Measurements from ENCODE around the gene BRD9. TPM values are rescaled to one million over a fixed set of nuclear protein-coding genes. Genes with fewer than 3 reads are reported as not detected.

BRD9 gene
- total and polyA plus RNA-seq, 2 experiments from 2014 or later = 18.2 to 30.6 TPM

- TF ChIP-seq EZH2phosphoT487 (IDR thresholded peaks at IDR 0.05; ENCODE audit: insufficient read depth, low read depth) (no peak), EZH2 (IDR thresholded peaks at IDR 0.05; ENCODE audit: insufficient read depth, poor library complexity, severe bottlenecking) (no peak)
- H3K4me1 ChIP-seq (ENCODE audit: insufficient read depth) = no peaks in the 10 kb centered on the region
- no peak overlapping the region for H3K4me2 ChIP-seq (ENCODE audit: unreplicated experiment)
- no peaks in the 10 kb centered on the region for H3K79me2 ChIP-seq (ENCODE audit: insufficient read depth)
- H3K4me3 ChIP-seq = no peak overlapping the region
- no peak overlapping the region for H3K27ac ChIP-seq
- DNase-seq = no peak
- H3F3A ChIP-seq (ENCODE audit: insufficient read depth) = no peaks in the 10 kb centered on the region
- 80 to 83% methylated on average over 42 to 55 of the region's 55 CpGs for WGBS, 2 experiments (ENCODE audit: low coverage in 1 of 2, low lambda C conversion rate in 2 of 2, missing lambda C conversion rate in 2 of 2)
- H3K9ac ChIP-seq = no peak overlapping the region
- in situ Hi-C loops (cut with MboI) = no loop called here
- peaks cover 4% of the 10 kb centered on the region; the same call in 1 of the 2 replicates for H3K27me3 ChIP-seq (replicated peaks; ENCODE audit: insufficient read depth)
- H3K9me2 ChIP-seq (ENCODE audit: insufficient read depth) = no peaks in the 10 kb centered on the region
- H4K20me1 ChIP-seq (ENCODE audit: insufficient read depth) = no peaks in the 10 kb centered on the region
- no peaks in the 10 kb centered on the region for H3K36me3 ChIP-seq (ENCODE audit: low read depth)
- H2AFZ ChIP-seq = no peak overlapping the region
- H3K9me3 ChIP-seq (ENCODE audit: low read depth) = no peaks in the 10 kb centered on the region
Observed at GRCh38 chr5:852431-853401, 39.9 kb downstream of the BRD9 start.

- Histone ChIP-seq H4K20me1 (ENCODE audit: insufficient read depth) (no peaks in the 10 kb centered on the region), H3K27me3 (replicated peaks; ENCODE audit: insufficient read depth) (peaks cover 4% of the 10 kb centered on the region; the same call in 1 of the 2 replicates), H3K4me1 (ENCODE audit: insufficient read depth) (no peaks in the 10 kb centered on the region), H3K36me3 (ENCODE audit: low read depth) (no peaks in the 10 kb centered on the region), H3K9me3 (ENCODE audit: low read depth) (no peaks in the 10 kb centered on the region), H3K4me3 (no peak overlapping the region), H3K9ac (no peak overlapping the region), H3F3A (ENCODE audit: insufficient read depth) (no peaks in the 10 kb centered on the region), H3K9me2 (ENCODE audit: insufficient read depth) (no peaks in the 10 kb centered on the region), H2AFZ (no peak overlapping the region), H3K27ac (no peak overlapping the region), H3K79me2 (ENCODE audit: insufficient read depth) (no peaks in the 10 kb centered on the region), H3K4me2 (ENCODE audit: unreplicated experiment) (no peak overlapping the region)
- no peak for DNase-seq
- 3 to 5% methylated on average over 5 of the region's 5 CpGs for WGBS, 2 experiments (ENCODE audit: low coverage in 1 of 2, low lambda C conversion rate in 2 of 2, missing lambda C conversion rate in 2 of 2)
- in situ Hi-C loops (cut with MboI) = no loop called here
- TF ChIP-seq EZH2 (IDR thresholded peaks at IDR 0.05; ENCODE audit: insufficient read depth, poor library complexity, severe bottlenecking) (no peak), EZH2phosphoT487 (IDR thresholded peaks at IDR 0.05; ENCODE audit: insufficient read depth, low read depth) (no peak)
Observed at GRCh38 chr5:852018-852417, 40.6 kb downstream of the BRD9 start.

- H3K27me3 ChIP-seq (replicated peaks; ENCODE audit: insufficient read depth) = peaks cover 4% of the 10 kb centered on the region; the same call in 1 of the 2 replicates
Observed at GRCh38 chr5:851553-851952, 41.0 kb downstream of the BRD9 start.

GRCh38 chr5:851076-851475, 41.5 kb downstream of the BRD9 start:
- H2AFZ ChIP-seq = no peak overlapping the region
- no peak for DNase-seq
- TF ChIP-seq EZH2phosphoT487 (IDR thresholded peaks at IDR 0.05; ENCODE audit: insufficient read depth, low read depth) = no peak
- no peak for TF ChIP-seq EZH2 (IDR thresholded peaks at IDR 0.05; ENCODE audit: insufficient read depth, poor library complexity, severe bottlenecking)
- H4K20me1 ChIP-seq (ENCODE audit: insufficient read depth) = no peaks in the 10 kb centered on the region
- H3K9me3 ChIP-seq (ENCODE audit: low read depth) = no peaks in the 10 kb centered on the region
- H3K4me2 ChIP-seq (ENCODE audit: unreplicated experiment) = no peak overlapping the region
- 57 to 61% methylated on average over 17 to 18 of the region's 19 CpGs for WGBS, 2 experiments (ENCODE audit: low coverage in 1 of 2, low lambda C conversion rate in 2 of 2, missing lambda C conversion rate in 2 of 2)
- H3K9ac ChIP-seq = no peak overlapping the region
- no peak overlapping the region for H3K4me3 ChIP-seq
- no peaks in the 10 kb centered on the region for H3K79me2 ChIP-seq (ENCODE audit: insufficient read depth)
- H3K27me3 ChIP-seq (replicated peaks; ENCODE audit: insufficient read depth) = peaks cover 4% of the 10 kb centered on the region; the same call in 1 of the 2 replicates
- no peaks in the 10 kb centered on the region for H3F3A ChIP-seq (ENCODE audit: insufficient read depth)
- in situ Hi-C loops (cut with MboI) = no loop called here
- no peaks in the 10 kb centered on the region for H3K4me1 ChIP-seq (ENCODE audit: insufficient read depth)
- no peaks in the 10 kb centered on the region for H3K36me3 ChIP-seq (ENCODE audit: low read depth)
- H3K27ac ChIP-seq = no peak overlapping the region
- H3K9me2 ChIP-seq (ENCODE audit: insufficient read depth) = no peaks in the 10 kb centered on the region

More at GRCh38 chr5:851553-851952, 41.0 kb downstream of the BRD9 start:
- no peak for DNase-seq
- Histone ChIP-seq H3K36me3 (ENCODE audit: low read depth) (no peaks in the 10 kb centered on the region), H3K79me2 (ENCODE audit: insufficient read depth) (no peaks in the 10 kb centered on the region), H3F3A (ENCODE audit: insufficient read depth) (no peaks in the 10 kb centered on the region), H2AFZ (no peak overlapping the region), H3K4me3 (no peak overlapping the region), H3K9me3 (ENCODE audit: low read depth) (no peaks in the 10 kb centered on the region), H3K9me2 (ENCODE audit: insufficient read depth) (no peaks in the 10 kb centered on the region), H4K20me1 (ENCODE audit: insufficient read depth) (no peaks in the 10 kb centered on the region), H3K27ac (no peak overlapping the region), H3K4me2 (ENCODE audit: unreplicated experiment) (no peak overlapping the region), H3K9ac (no peak overlapping the region), H3K4me1 (ENCODE audit: insufficient read depth) (no peaks in the 10 kb centered on the region)
- TF ChIP-seq EZH2phosphoT487 (IDR thresholded peaks at IDR 0.05; ENCODE audit: insufficient read depth, low read depth) = no peak
- TF ChIP-seq EZH2 (IDR thresholded peaks at IDR 0.05; ENCODE audit: insufficient read depth, poor library complexity, severe bottlenecking) = no peak
- WGBS, 2 experiments (ENCODE audit: low coverage in 1 of 2, low lambda C conversion rate in 2 of 2, missing lambda C conversion rate in 2 of 2) = 60 to 71% methylated on average over 16 of the region's 16 CpGs
- in situ Hi-C loops (cut with MboI) = no loop called here
